ENCODE measurements around the gene WDR11.
A peak's percentile ranks its signal among the peaks of the same experiment; 100 is the strongest.
"Not testable (repeated sequence)": the region's sequence is repeated elsewhere in the genome, so short reads cannot be mapped to it uniquely, and the experiment has no call there.

The WDR11 gene

GRCh38 chr10:120861178-120861855 is 10.2 kb downstream of the WDR11 start:
- DNase-seq (ENCODE audit: low read depth), result no peak

- no peak for DNase-seq (ENCODE audit: low read depth)
Observed at GRCh38 chr10:120873741-120874140, 22.6 kb downstream of the WDR11 start.

DNA sequence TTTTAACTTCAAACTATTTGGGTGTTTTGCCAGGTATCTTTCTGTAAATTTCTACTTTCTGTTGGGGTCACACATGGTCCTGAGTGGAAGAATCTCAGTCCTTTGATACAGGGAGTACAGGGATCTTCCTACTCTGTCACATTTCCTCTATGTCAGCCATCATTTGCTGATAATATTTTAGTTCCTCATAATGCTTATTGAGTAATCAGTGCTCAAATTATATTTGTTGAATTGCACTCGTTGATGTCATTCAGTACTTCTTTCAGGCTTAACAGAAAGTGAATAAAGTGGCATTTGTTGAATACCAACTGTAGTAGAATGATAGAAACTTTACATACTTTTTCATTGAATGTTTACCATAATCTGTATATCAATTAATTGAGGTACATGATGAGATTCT is 31.9 kb downstream of the WDR11 start:
- DNase-seq (ENCODE audit: low read depth), result no peak

DNA sequence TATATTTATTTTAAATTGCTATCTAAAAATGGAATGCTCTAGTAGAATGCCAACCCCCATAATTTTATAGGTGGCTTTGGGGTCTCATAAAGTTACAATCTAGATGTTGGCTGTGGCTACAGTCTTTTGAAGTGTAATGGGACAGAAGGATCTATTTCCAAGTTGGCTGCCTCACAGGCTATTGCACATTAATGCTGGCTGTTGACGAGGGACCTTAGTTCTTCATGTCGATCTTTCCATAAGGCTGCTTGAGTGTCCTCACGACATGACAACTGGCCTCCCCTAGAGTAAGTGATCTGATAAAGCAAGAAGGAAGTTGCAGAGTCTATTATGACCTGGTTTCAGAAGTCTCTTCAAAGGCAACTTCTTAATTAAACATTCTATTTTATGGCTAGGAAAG is 36.3 kb downstream of the WDR11 start:
- no peak for DNase-seq (ENCODE audit: low read depth)

DNA sequence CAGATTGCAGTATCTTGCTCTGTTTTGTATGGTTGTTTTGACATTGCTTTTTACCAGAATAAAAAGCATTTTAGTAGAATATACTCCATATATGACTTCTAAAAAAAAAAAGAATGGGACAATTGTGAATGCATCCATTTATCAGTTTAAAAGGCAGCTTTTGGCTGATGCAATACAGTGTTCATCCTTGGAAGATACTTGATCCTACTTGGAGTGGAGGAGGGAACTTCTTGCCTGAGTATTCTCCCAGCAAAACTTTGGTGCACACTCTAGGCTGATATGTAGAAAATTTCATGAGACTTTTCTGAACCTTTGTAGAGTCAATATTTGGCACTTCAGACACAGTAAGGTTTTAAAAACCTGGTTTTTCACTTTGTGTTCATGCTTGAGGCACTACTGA is 40.2 kb downstream of the WDR11 start:
- DNase-seq (ENCODE audit: low read depth), result no peak

DNA sequence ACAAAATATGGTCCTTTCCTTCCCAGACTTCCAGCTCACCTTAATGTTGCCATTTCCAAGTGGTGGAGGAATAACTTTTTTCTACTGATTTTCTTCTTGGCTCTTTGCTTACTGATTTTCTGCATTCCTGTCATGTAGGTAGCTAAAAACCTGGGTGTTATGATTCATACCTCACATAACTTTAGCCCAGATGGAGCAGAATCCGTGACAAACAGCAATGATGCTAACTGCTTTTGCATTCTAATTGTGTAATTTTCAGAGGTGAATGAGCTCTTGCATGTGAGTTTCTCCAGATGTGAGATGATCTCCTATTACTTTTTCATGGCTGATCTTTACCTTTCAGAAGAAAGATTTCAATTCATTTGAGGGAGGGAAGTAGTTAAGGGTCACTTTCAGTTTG is 43.4 kb downstream of the WDR11 start:
- no peak for DNase-seq (ENCODE audit: low read depth)

GRCh38 chr10:120897343-120897742 is 46.2 kb downstream of the WDR11 start:
- no peak for DNase-seq (ENCODE audit: low read depth)

DNA sequence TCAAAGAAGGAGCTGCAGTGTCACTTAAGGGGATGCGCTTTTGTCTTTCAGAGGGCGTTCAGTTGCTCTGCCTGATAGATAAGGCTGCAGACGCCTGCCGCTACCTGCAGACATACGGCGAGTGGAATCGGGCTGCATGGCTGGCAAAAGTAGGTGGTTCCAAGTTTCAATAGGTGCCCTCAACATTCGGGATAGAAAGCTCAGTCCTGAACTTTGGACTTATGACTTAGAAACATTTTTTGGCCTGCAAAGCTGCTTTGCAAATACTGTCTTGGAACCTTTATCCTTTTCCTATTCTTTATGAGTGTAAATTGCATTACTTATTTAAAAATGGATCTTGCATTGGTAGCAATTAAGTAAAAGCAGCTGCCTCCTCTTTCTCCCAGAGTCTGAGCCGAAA is 54.1 kb downstream of the WDR11 start:
- DNase-seq (ENCODE audit: low read depth), result no peak

DNA sequence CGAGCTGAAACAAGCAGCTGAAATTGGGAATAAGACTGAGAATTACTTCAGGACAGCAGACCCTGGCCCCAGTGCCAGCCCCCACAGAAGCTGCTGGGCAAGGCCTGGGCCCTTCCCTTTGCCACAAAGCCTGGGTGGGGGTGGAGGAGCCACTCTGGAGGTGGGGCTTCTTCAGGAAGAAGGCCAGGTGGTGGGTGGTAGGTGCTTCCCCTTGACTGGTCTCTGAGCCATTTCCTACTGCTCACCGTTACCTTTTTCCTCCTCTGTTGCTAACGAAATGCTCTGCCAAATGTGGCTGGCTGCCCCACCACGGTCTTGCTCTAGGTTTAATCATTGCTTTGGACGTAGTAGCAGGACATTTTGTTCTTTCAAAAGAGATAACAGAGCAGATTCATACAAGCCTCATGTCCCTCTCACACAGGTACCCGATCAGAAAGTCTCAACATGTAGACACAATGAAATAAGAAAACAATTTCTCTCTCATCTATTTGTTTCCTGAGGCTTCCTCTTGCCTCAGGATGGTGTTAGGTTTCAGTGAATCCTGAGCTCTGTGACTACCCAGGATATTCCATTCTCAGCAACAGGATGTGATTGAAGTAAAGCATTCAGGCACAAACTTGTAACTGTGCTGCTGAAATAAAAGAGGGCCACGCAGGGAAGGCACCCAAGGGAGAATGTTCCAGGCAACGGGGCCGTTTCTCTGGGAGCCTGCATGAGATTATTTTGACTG is 66.5 kb downstream of the WDR11 start:
- DNase-seq (ENCODE audit: low read depth), result no peak

GRCh38 chr10:120923886-120924285 is 72.7 kb downstream of the WDR11 start:
- DNase-seq (ENCODE audit: low read depth), result not testable (repeated sequence)

- no peak for DNase-seq (ENCODE audit: low read depth)
Observed at GRCh38 chr10:120926611-120927010, 75.4 kb downstream of the WDR11 start.

DNA sequence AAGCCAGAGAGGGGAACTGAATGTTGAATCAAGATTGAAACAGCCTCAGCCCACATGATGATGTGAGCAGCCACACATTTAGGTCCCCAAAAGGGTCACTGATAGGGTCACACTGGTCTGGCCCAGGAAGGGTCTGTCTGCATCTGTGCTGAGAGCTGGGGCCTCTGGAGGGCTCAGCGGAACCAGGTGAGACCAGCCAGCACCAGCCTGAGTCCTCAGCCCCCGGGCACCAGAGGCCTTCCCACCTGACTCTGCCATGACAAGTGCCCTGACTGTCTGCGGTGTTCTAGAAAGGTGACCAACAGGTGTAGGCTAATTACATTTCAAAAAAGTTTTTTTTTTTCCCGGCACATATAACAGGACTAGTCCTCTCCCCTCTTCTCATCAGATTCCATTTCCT is 76.2 kb downstream of the WDR11 start:
- no peak for DNase-seq (ENCODE audit: low read depth)

DNA sequence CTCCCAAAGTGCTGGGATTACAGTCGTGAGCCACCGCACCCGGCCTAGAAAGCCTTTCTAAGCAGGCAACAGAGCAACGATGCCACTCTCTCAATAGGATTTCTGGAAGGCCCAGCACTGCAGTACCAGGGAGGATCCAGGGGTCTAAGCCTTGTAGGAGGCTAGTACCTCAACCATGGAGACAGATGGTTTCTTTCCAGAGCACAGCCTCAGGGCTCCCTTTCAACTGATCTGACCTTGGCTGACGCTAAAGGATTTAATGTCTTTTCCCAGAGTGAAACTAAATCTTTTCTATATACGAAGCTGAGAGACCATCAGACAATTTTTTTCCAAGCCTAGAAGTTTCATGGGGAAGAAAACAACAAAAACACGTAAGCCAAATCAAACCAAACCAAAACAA is 78.0 kb downstream of the WDR11 start:
- no peak for DNase-seq (ENCODE audit: low read depth)

DNA sequence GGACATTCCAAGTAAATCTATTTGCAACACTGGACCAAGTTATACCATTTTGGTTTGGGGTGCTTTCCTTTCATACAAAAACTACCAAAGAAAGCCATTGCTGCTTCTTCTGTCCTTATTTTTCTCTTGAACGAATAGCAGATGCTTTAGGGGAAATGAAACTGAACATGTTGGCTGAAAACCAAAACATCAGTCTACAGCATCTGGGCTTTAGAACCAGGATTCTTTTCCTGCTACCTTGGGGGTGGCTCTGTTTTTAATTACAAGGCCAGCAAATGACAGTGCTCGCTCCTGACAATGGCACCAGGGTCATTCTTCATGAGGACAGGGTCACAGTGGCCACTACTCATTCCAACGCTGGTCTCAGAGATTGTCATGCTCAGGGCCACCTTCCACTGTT is 80.3 kb downstream of the WDR11 start:
- no peak for DNase-seq (ENCODE audit: low read depth)

- DNase-seq (ENCODE audit: low read depth), result no peak
Observed at GRCh38 chr10:120931999-120932398, 80.8 kb downstream of the WDR11 start.

- no peak for DNase-seq (ENCODE audit: low read depth)
Observed at GRCh38 chr10:120938822-120939221, 87.7 kb downstream of the WDR11 start.

- no peak for DNase-seq (ENCODE audit: low read depth)
Observed at GRCh38 chr10:120940299-120940900, 89.2 kb downstream of the WDR11 start.

DNA sequence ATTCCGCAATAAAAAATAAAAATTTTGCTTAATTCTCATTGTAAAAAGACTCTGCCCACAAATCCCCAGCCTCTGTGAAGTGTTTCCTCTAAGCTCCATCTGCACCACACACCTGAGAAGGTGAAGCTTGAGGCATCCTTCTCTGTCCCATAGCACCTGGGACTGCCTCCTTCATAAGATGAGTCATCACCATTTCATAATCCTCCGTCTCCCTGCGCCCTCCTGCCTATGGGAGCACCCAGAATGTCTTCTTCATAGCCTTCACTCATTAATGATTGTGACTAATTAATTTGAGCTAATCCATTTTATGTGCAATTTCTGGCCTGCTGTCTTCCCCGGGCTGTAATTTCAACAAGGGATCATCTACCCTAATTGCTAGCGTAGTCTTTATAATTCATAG is 90.3 kb downstream of the WDR11 start:
- DNase-seq (ENCODE audit: low read depth), result no peak

- peak; percentile 11 for DNase-seq (ENCODE audit: low read depth)
Observed at GRCh38 chr10:120942806-120943413, 91.7 kb downstream of the WDR11 start.

DNA sequence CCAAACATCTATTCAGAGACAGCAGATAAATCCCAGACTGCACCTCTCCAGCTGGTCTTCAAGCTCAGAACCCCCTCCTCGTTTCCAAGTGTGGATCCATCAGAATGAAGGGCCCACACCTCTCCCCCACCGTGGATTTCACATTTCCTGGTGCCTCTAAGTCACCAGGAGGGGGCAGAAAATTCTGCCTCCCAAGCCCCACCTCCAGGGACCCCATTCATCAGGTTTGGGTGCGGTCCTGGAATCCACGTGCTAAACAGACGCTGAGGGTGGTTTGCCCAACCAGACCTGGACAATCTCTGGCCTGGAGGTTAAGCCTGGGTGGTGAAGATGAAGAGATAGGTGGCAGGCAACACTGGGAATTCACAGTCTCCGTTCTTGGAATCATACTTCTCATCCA is 92.4 kb downstream of the WDR11 start:
- no peak for DNase-seq (ENCODE audit: low read depth)

GRCh38 chr10:120944586-120945125 is 93.5 kb downstream of the WDR11 start:
- DNase-seq (ENCODE audit: low read depth), result no peak

- DNase-seq (ENCODE audit: low read depth), result no peak
Observed at GRCh38 chr10:120945182-120945581, 94.0 kb downstream of the WDR11 start.

DNA sequence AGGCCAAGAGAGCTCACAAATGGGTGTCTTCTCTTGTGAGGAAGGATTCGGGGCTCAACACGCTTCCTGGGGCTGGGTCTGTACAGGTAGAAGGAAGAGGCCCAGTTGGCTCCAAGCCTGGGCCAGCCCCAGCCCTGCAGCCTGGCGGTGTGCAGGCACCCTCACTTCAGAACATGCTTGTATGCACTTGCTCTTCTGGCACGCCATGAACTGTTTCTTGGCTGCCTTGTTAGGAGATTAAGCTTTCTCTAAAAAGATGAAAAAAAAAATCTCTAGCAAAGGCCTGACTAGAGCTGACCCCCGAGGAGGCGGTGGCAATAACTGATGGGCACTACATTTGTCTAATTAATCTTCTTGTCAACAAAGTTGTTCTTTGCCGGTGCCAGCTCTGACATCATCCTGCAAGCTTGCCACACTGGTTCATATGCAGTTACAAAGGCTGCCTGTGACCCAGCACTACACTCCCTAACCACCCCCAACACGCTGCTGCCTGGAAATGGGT is 94.7 kb downstream of the WDR11 start:
- DNase-seq (ENCODE audit: low read depth), result no peak
